NT2/D1 (cell line): ENCODE results near the gene PDK2.

Experiments used
- SUZ12 ChIP-seq: IDR thresholded peaks from 2 replicates; pipeline ENCODE4 v1.6.1; 2011; ENCODE audit not compliant: insufficient read length, insufficient read depth; ENCODE audit errors: extremely low read depth
- YY1 ChIP-seq: IDR thresholded peaks from 2 replicates; pipeline ENCODE4 v1.6.1; 2011; ENCODE audit not compliant: insufficient read length, insufficient read depth
- ZNF274 ChIP-seq: IDR thresholded peaks from 2 replicates; pipeline ENCODE4 v1.6.1; 2011; ENCODE audit warnings: mild to moderate bottlenecking, low read depth, low read length

DNA sequence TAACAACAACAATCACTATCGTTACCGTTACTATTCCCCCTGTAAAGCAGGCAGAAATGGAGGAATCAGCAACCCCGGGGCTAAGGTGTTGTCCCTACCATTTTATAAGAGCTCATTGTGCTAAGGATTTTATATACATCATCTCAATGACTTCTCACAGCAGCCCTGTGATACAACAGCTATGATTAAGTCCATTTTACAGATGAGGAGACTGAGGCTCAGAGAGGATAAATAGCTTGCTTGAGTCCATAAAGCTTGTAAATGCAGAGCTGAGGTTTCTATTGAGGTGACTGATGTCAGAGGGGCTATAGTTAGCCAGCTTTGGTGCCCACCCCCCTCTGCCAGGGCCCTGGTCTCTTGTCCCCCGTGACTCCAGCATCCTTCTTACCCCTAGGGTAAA, 16.7 kb upstream of the PDK2 start:
- no peak for TF ChIP-seq YY1
- no peak for TF ChIP-seq ZNF274
- TF ChIP-seq SUZ12 = no peak
